ENCODE results near the gene TMPRSS13. TPM values are rescaled to one million over a fixed set of nuclear protein-coding genes. Genes with fewer than 3 reads are reported as not detected.

TMPRSS13 gene
- total and polyA plus RNA-seq, 9 of the 15 experiments (the other 6 are each of a cell fraction or from before 2014, with no cell fraction given): 0.11 to 0.29 (median 0.15) TPM

- H3K4me1 ChIP-seq (replicated peaks in 1 of 2; ENCODE audit: control insufficient read depth in 2 of 2, insufficient read depth in 2 of 2, low read length in 2 of 2): no peaks in the 10 kb centered on the region
- no peaks in the 10 kb centered on the region for H3K9me1 ChIP-seq (ENCODE audit: control insufficient read depth, insufficient read depth, low read length)
- no peaks in the 10 kb centered on the region; the same call in 1 of the 2 replicates for H4K20me1 ChIP-seq (replicated peaks; ENCODE audit: control insufficient read depth, insufficient read depth, low read length)
- BruUV-seq (replicated peaks): no TSS peak
- FAIRE-seq (no peak), ATAC-seq (no peak), DNase-seq (ENCODE audit: extremely low read depth in 1 of 4, low spot score in 3 of 4) (no peak)
- H2AFZ ChIP-seq (ENCODE audit: low read depth, low read length): no peak overlapping the region
- ChIA-PET POLR2A (no interaction called here), CTCF (ENCODE audit: low intra/inter-chr PET ratio) (no interaction called here)
- no peak overlapping the region for H3K4me3 ChIP-seq
- H3K36me3 ChIP-seq (ENCODE audit: control insufficient read depth, insufficient read depth, low read length): no peaks in the 10 kb centered on the region
- no peaks in the 10 kb centered on the region for H3K9me3 ChIP-seq (replicated peaks; ENCODE audit: control insufficient read depth, insufficient read depth, low read depth, low read length)
- no peak overlapping the region for H3K9ac ChIP-seq (ENCODE audit: insufficient read depth in 1 of 2, low read depth in 2 of 2, low read length in 2 of 2)
- in situ Hi-C loops (cut with MboI) (no loop called here), intact Hi-C loops (cut with micrococcal nuclease) (no loop called here)
- no peak overlapping the region for H3K4me2 ChIP-seq (ENCODE audit: insufficient read depth, low read length)
- WGBS (ENCODE audit: insufficient coverage, low coverage, missing lambda C conversion rate): under 1% methylated on average over 11 of the region's 11 CpGs
- H3K79me2 ChIP-seq (ENCODE audit: control insufficient read depth, insufficient read depth, low read length): no peaks in the 10 kb centered on the region
- no peak overlapping the region for H3K27ac ChIP-seq (ENCODE audit: extremely low read depth, low read depth, low read length)
- peaks cover 40 to 73% of the 10 kb centered on the region in 2 experiments for H3K27me3 ChIP-seq (ENCODE audit: control insufficient read depth in 2 of 2, insufficient read depth in 2 of 2, low read length in 2 of 2)
- TF ChIP-seq MEIS2 (IDR thresholded peaks at IDR 0.05; ENCODE audit: partially characterized antibody): peak; percentile 85
- TF ChIP-seq ATF3 (IDR thresholded peaks at IDR 0.05): peak; percentile 26; the same call in 1 of the 2 replicates
- TF ChIP-seq ATF3 (CRISPR knock-in tag; conservative IDR thresholded peaks at IDR 0.05): no peak
- peak; percentile 47; the same call in 1 of the 2 replicates for TF ChIP-seq JUND (IDR thresholded peaks at IDR 0.05; ENCODE audit: borderline replicate concordance, low read depth, low read length)
- no peak for TF ChIP-seq JUND (tag; IDR thresholded peaks at IDR 0.05; ENCODE audit: borderline replicate concordance, low read depth, low read length)
- no peak for TF ChIP-seq RCOR1 (IDR thresholded peaks at IDR 0.05; ENCODE audit: borderline replicate concordance in 1 of 2, low read depth in 2 of 2, low read length in 2 of 2)
- TF ChIP-seq ZNF408 (CRISPR knock-in tag; IDR thresholded peaks at IDR 0.05; ENCODE audit: low read depth): no peak
- no peak for TF ChIP-seq HOMEZ (CRISPR knock-in tag; IDR thresholded peaks at IDR 0.05)
- no peak for TF ChIP-seq PBX2 (CRISPR knock-in tag; IDR thresholded peaks at IDR 0.05; ENCODE audit: low read depth)
- peak; percentile 44; the same call in 1 of the 2 replicates for TF ChIP-seq PBX2 (tag; conservative IDR thresholded peaks at IDR 0.05; ENCODE audit: low read depth)
- no peak for TF ChIP-seq RNF219 (CRISPR knock-in tag; IDR thresholded peaks at IDR 0.05)
- peak; percentile 36; the same call in 1 of the 2 replicates for TF ChIP-seq PKNOX1 (IDR thresholded peaks at IDR 0.05)
- no peak for TF ChIP-seq SMARCC2 (IDR thresholded peaks at IDR 0.05; ENCODE audit: low read depth)
These were observed 61.1 kb downstream of the TMPRSS13 start for GRCh38 chr11:117868088-117868487.

Data from K562 (cell line).